Gastroesophageal sphincter (tissue), 4 donors: ENCODE measurements around the gene DOCK2. TPM values are rescaled to one million over a fixed set of nuclear protein-coding genes. Genes with fewer than 3 reads are reported as not detected.

ENCODE experiments used
- ATAC-seq: fragments of 150-250 bp; one replicate; pipeline ENCODE4 v1.9.1; 2016; ENCODE audit warnings: mild to moderate bottlenecking, moderate library complexity
- H3K27ac ChIP-seq, 4 donors: fragments of 200-600 bp; sonication (generic) in 3 of 4; 1 replicate in 3 of 4; 2 replicates in 1 of 4; pipeline ENCODE4 v1.5.1; 2016 to 2019
- H3K27me3 ChIP-seq: fragments of 200-600 bp; sonication (generic); one replicate; pipeline ENCODE4 v1.5.1; 2019
- H3K36me3 ChIP-seq, 2 donors: fragments of 200-600 bp; sonication (generic); one replicate each; pipeline ENCODE4 v1.5.1; 2019; ENCODE audit warnings: control low read depth in 1 of 2
- H3K4me1 ChIP-seq, 3 donors: fragments of 200-600 bp; sonication (generic); 1 replicate in 2 of 3; 2 replicates in 1 of 3; pipeline ENCODE4 v1.5.1; 2016 to 2019; ENCODE audit warnings: control low read depth in 2 of 3
- H3K4me3 ChIP-seq, 2 donors: fragments of 200-600 bp; sonication (generic); one replicate each; pipeline ENCODE4 v1.5.1; 2019; ENCODE audit warnings: mild to moderate bottlenecking in 1 of 2, moderate library complexity in 1 of 2
- H3K9me3 ChIP-seq, 3 donors: fragments of 200-600 bp; sonication (generic); one replicate each; pipeline ENCODE4 v1.5.1; 2017 to 2019; ENCODE audit warnings: control low read depth in 2 of 3
- EP300 ChIP-seq: sonication (generic); formaldehyde crosslinking; IDR thresholded peaks from one replicate; pipeline ENCODE4 v1.6.1; 2017; ENCODE audit warnings: antibody characterized with exemption, mild to moderate bottlenecking
- POLR2A ChIP-seq, 2 donors: fragments of 450-650 bp; IDR thresholded peaks; one replicate each; pipeline ENCODE4 v1.6.1; 2017; ENCODE audit warnings: antibody characterized with exemption in 2 of 2, mild to moderate bottlenecking in 2 of 2, moderate library complexity in 1 of 2
- POLR2AphosphoS5 ChIP-seq: sonication (generic); formaldehyde crosslinking; IDR thresholded peaks from one replicate; pipeline ENCODE4 v1.6.1; 2017; ENCODE audit warnings: antibody characterized with exemption
- WGBS, 2 donors: methylation state at CpG; one replicate each; pipeline ENCODE4 v1.1.5; 2018; ENCODE audit warnings: low coverage in 1 of 2; 5-methylcytosine and 5-hydroxymethylcytosine counted together
- total RNA-seq, 4 donors: library from RNA; depleted of rRNA; stranded (reverse); fragments of >200 nt; gene quantifications; one replicate each; pipeline ENCODE4 v1.1.0, GENCODE V29; 2016
- TF ChIP-seq, protein P1 (sequence below), 4 experiments: fragments of 200-600 bp in 2 of 4; fragments of 450-650 bp in 2 of 4; sonication (generic) in 1 of 4; IDR thresholded peaks; one replicate each; pipeline ENCODE4 v1.5.1; 2017 to 2019; ENCODE audit warnings: antibody characterized with exemption in 4 of 4, mild to moderate bottlenecking in 2 of 4, moderate library complexity in 2 of 4

Gene DOCK2
- total RNA-seq, 4 donors from 2014 or later = 9.3 to 20.6 (median 11.8) TPM

DNA sequence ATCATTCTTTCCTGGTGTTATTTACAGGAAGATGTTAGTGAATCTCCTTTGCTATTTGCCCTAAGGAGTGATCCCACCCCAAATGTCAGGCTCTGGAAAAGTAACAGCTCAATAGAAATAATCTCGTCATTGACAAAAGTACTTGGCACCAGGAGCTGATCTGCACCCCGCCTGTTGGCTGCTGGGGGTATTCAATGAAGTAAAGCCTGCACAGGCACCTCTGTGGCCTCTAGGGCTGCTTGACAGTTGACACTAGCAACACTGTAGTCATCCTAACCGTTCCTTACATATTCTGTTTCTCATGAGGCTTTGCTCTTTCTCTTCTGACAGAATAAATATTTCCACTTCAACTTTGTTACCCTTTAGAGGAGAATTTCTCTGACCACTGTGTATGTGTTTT is 103.4 kb downstream of the DOCK2 start:
- Histone ChIP-seq H3K36me3 (no peaks in the 10 kb centered on the region), H3K27me3 (no peaks in the 10 kb centered on the region), H3K4me3 (no peak overlapping the region), H3K4me1 (no peaks in the 10 kb centered on the region), H3K9me3 (no peaks in the 10 kb centered on the region), H3K27ac (no peak overlapping the region)
- TF ChIP-seq, protein P1, sequence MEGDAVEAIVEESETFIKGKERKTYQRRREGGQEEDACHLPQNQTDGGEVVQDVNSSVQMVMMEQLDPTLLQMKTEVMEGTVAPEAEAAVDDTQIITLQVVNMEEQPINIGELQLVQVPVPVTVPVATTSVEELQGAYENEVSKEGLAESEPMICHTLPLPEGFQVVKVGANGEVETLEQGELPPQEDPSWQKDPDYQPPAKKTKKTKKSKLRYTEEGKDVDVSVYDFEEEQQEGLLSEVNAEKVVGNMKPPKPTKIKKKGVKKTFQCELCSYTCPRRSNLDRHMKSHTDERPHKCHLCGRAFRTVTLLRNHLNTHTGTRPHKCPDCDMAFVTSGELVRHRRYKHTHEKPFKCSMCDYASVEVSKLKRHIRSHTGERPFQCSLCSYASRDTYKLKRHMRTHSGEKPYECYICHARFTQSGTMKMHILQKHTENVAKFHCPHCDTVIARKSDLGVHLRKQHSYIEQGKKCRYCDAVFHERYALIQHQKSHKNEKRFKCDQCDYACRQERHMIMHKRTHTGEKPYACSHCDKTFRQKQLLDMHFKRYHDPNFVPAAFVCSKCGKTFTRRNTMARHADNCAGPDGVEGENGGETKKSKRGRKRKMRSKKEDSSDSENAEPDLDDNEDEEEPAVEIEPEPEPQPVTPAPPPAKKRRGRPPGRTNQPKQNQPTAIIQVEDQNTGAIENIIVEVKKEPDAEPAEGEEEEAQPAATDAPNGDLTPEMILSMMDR (IDR thresholded peaks at IDR 0.05) = no peak
- TF ChIP-seq EP300 = no peak
- no peak for TF ChIP-seq POLR2A (IDR thresholded peaks at IDR 0.05)
- TF ChIP-seq POLR2AphosphoS5 = no peak
- ATAC-seq = no peak
- WGBS, 2 donors = 37 to 66% methylated on average over 3 of the region's 3 CpGs

DNA sequence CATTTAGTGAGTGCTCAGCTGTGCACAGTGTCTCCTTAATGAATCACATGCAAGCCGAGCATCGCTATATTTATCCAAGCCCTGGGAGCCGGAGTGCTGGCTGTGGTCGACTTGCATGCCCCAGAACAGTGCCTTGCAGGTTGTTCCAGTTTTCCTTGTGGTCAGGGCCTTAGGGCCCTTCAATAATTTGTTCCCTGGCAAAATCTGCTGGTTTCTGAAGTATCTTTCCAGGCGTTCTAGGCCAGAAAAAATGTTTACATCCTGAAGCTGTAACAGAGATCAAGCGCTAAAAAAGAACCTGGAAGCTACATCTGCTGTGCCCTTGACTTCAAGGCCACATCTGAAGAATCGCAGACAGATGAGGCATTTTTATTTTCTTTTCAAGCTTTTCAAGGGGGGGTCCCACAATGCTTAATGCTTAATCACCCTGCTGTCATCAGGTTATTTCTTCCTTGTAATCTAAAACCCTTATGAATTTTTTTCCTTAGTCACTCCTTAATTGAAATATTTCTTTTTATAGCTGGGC is 105.8 kb downstream of the DOCK2 start:
- H3K9me3 ChIP-seq = no peaks in the 10 kb centered on the region
- 38 to 50% methylated on average over 3 of the region's 7 CpGs for WGBS, 2 donors
- no peak overlapping the region for H3K27ac ChIP-seq
- ATAC-seq = no peak
- H3K4me1 ChIP-seq = no peaks in the 10 kb centered on the region
- H3K27me3 ChIP-seq = no peaks in the 10 kb centered on the region
- no peaks in the 10 kb centered on the region for H3K36me3 ChIP-seq
- no peak overlapping the region for H3K4me3 ChIP-seq
- TF ChIP-seq POLR2A (IDR thresholded peaks at IDR 0.05) (no peak), EP300 (no peak), POLR2AphosphoS5 (no peak)
- TF ChIP-seq, protein P1 (IDR thresholded peaks at IDR 0.05) = no peak

DNA sequence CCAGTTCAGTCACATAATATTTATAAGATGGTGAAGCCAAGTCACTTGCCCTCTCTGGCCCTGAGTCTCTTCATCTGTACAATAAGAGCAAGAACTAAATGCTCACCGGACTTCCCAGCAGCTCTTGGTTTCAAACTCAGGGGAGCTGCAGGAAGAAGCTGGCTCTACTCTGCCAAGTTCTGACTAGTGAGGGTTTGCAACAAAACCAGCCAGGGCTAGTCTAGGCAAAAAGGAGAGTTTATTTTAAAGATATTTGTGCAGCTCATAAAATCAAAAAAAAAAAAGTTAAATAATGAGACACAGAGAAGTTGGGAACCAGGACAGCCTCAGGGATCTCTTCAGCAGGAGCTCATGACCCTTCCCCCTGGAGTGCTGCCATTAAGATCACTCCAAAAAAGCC is 107.3 kb downstream of the DOCK2 start:
- 0% methylated on average over 1 of the region's 1 CpG; no CpG with 5 or more reads in 1 of the 2 donors for WGBS, 2 donors
- no peak for ATAC-seq
- no peak overlapping the region for H3K4me3 ChIP-seq
- H3K36me3 ChIP-seq = no peaks in the 10 kb centered on the region
- H3K4me1 ChIP-seq = no peaks in the 10 kb centered on the region
- no peaks in the 10 kb centered on the region for H3K27me3 ChIP-seq
- H3K9me3 ChIP-seq = no peaks in the 10 kb centered on the region
- no peak for TF ChIP-seq EP300
- TF ChIP-seq POLR2A (IDR thresholded peaks at IDR 0.05) = no peak
- no peak for TF ChIP-seq POLR2AphosphoS5
- TF ChIP-seq, protein P1 (IDR thresholded peaks at IDR 0.05) = no peak
- no peak overlapping the region for H3K27ac ChIP-seq

DNA sequence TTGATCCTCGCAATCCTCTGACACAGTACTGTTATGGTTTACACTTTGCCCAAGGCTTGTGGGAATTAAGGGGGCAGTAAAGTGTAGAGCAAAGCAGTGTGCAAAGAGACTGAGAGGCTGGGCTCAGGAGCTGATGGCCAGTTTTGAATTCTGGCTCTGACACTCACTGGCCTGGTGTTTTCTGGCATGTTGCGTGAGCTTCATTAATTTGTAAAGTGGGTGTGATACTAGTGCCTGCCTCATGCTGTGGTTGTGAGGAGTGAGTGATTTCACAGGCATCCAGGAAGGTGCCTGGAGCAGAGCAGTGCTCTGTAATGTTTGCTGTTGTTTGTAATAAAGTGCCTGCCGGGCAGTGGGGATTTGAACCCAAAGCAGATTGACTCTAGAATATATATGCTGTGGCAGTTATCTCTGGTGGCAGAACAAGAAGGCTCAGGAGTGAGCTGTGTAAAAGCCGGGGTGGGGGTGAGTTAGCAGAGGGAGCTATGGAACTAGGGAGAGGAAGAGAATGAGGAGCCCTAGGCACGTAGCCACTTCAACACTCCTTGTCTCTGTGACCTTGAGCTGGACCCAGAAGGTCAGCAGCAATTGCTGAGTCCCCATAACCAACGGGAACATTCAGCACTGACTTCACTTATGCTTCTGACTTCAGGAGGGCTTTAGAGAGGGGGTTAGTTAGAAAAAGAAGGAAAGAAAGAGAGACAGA is 108.5 kb downstream of the DOCK2 start:
- 50 to 93% methylated on average over 2 to 5 of the region's 6 CpGs for WGBS, 2 donors
- no peak for ATAC-seq
- TF ChIP-seq EP300 (no peak), POLR2A (IDR thresholded peaks at IDR 0.05) (no peak)
- TF ChIP-seq, protein P1 (IDR thresholded peaks at IDR 0.05) = no peak

DNA sequence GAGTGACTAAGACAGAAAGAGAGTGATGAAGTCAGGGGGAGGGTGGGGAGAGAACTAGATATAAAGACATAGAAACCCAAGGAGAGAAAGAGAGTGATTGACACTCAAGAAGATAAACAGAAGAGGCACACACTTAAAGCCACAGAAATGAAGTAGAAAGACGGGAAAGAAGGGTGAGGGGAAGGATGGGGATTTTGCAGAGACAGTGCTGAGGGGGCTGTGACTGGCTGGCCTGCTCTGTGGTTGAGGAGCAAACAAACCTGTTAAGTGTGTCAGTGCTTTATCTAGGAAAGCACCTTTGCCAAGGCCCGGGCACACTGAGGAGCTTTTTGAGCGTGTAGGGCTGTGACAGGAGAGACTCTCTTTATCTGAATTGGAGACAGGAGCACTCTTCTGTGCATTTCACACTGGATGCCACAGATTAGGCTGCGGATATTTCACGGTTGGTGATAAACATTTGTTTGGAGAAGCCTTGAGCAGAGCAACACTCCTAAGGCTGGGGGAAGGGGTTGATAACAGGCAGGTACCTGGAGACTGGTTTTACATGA is 109.1 kb downstream of the DOCK2 start:
- no peaks in the 10 kb centered on the region for H3K4me1 ChIP-seq
- H3K27me3 ChIP-seq = no peaks in the 10 kb centered on the region
- WGBS, 2 donors = 39 to 75% methylated on average over 1 to 5 of the region's 5 CpGs
- no peak overlapping the region for H3K4me3 ChIP-seq
- no peaks in the 10 kb centered on the region for H3K9me3 ChIP-seq
- no peak for TF ChIP-seq POLR2A (IDR thresholded peaks at IDR 0.05)
- TF ChIP-seq, protein P1 (IDR thresholded peaks at IDR 0.05) = no peak
- no peak for TF ChIP-seq EP300
- no peak for TF ChIP-seq POLR2AphosphoS5
- no peak overlapping the region for H3K27ac ChIP-seq
- H3K36me3 ChIP-seq = no peaks in the 10 kb centered on the region
- ATAC-seq = no peak

More for the DNA sequence above, 108.5 kb downstream of the DOCK2 start:
- no peaks in the 10 kb centered on the region for H3K4me1 ChIP-seq
- no peak overlapping the region for H3K4me3 ChIP-seq
- H3K9me3 ChIP-seq = no peaks in the 10 kb centered on the region
- H3K27me3 ChIP-seq = no peaks in the 10 kb centered on the region
- no peaks in the 10 kb centered on the region for H3K36me3 ChIP-seq
- H3K27ac ChIP-seq = no peak overlapping the region
